ENCODE measurements around the gene LRP1B. TPM values are rescaled to one million over a fixed set of nuclear protein-coding genes. Genes with fewer than 3 reads are reported as not detected.

Gene LRP1B
- polyA plus RNA-seq, 1 of the 3 experiments (the other 2 are of a cell fraction), result 0.28 TPM

GRCh38 chr2:141475801-141476200 is 655.0 kb downstream of the LRP1B start:
- DNase-seq, result no peak
- Histone ChIP-seq H3K4me1 (ENCODE audit: control insufficient read depth in 1 of 2, insufficient read depth in 2 of 2, low read depth in 1 of 2, low read length in 1 of 2) (no peaks in the 10 kb centered on the region; a peak in 1 of 4 replicates), H3K79me2 (ENCODE audit: insufficient read depth) (no peaks in the 10 kb centered on the region), H3K4me3 (ENCODE audit: low read depth in 2 of 2, low read length in 1 of 2) (no peak overlapping the region), H3K9me3 (no peaks in the 10 kb centered on the region), H3K27me3 (ENCODE audit: insufficient read depth) (no peaks in the 10 kb centered on the region), H2AFZ (ENCODE audit: low read depth) (no peak overlapping the region), H4K20me1 (ENCODE audit: insufficient read depth) (no peaks in the 10 kb centered on the region), H3F3A (replicated peaks; ENCODE audit: insufficient read depth) (no peaks in the 10 kb centered on the region), H3K36me3 (replicated peaks in 1 of 2; ENCODE audit: control insufficient read depth in 1 of 2, insufficient read depth in 2 of 2, low read length in 1 of 2) (no peaks in the 10 kb centered on the region), H3K9me2 (no peaks in the 10 kb centered on the region), H3K4me2 (no peak overlapping the region), H3K27ac (ENCODE audit: low read depth in 2 of 2, low read length in 1 of 2) (no peak overlapping the region), H3K9ac (no peak overlapping the region)
- WGBS (ENCODE audit: low lambda C conversion rate), result 73% methylated on average over 6 of the region's 6 CpGs
- ChIA-PET CTCF (interaction anchor here (0.6 kb wide), 1 partner anchor 25 kb away, joined by 3 read pairs; no protein-coding TSS in a partner anchor), POLR2A (no interaction called here)
- TF ChIP-seq, protein P1, sequence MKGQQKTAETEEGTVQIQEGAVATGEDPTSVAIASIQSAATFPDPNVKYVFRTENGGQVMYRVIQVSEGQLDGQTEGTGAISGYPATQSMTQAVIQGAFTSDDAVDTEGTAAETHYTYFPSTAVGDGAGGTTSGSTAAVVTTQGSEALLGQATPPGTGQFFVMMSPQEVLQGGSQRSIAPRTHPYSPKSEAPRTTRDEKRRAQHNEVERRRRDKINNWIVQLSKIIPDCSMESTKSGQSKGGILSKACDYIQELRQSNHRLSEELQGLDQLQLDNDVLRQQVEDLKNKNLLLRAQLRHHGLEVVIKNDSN (IDR thresholded peaks at IDR 0.05; ENCODE audit: borderline replicate concordance, low read depth), result no peak

DNA sequence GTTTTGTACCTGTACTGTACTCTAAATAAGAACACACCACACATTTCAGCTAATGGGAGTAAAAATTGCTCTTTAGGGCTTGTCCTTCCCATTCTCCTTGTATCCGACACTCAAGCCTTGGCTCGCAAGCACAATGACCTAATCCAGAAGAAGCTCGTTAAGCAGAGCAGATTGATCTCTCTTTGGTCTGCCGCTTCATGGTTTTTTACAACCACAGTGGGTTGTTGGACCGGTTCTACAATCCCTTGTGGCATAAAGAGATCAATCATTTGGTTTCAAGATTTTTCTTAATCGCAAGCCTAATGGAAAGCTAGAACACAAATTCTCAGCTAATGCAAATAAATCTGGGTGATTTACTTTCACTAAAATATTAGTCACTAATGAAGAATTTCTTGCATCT is 662.1 kb downstream of the LRP1B start:
- DNase-seq, result no peak

More for the DNA sequence above, 662.1 kb downstream of the LRP1B start:
- Histone ChIP-seq H3K4me3 (ENCODE audit: low read depth in 2 of 2, low read length in 1 of 2) (no peak overlapping the region), H4K20me1 (ENCODE audit: insufficient read depth) (no peaks in the 10 kb centered on the region), H3K36me3 (replicated peaks in 1 of 2; ENCODE audit: control insufficient read depth in 1 of 2, insufficient read depth in 2 of 2, low read length in 1 of 2) (no peaks in the 10 kb centered on the region), H3F3A (replicated peaks; ENCODE audit: insufficient read depth) (no peaks in the 10 kb centered on the region), H3K9me2 (no peaks in the 10 kb centered on the region), H3K9me3 (no peaks in the 10 kb centered on the region), H2AFZ (ENCODE audit: low read depth) (no peak overlapping the region), H3K9ac (no peak overlapping the region), H3K4me2 (no peak overlapping the region), H3K27ac (ENCODE audit: low read depth in 2 of 2, low read length in 1 of 2) (no peak overlapping the region), H3K4me1 (ENCODE audit: control insufficient read depth in 1 of 2, insufficient read depth in 2 of 2, low read depth in 1 of 2, low read length in 1 of 2) (no peaks in the 10 kb centered on the region), H3K27me3 (ENCODE audit: insufficient read depth) (no peaks in the 10 kb centered on the region), H3K79me2 (ENCODE audit: insufficient read depth) (no peaks in the 10 kb centered on the region)
- CTCF ChIA-PET, result interaction anchor here (1.4 kb wide), 1 partner anchor 14 kb away, joined by 4 read pairs; no protein-coding TSS in a partner anchor
- POLR2A ChIA-PET, result no interaction called here
- 85% methylated on average over 6 of the region's 6 CpGs for WGBS (ENCODE audit: low lambda C conversion rate)
- TF ChIP-seq TCF12 (IDR thresholded peaks at IDR 0.05), result no peak
- TF ChIP-seq RAD21 (IDR thresholded peaks at IDR 0.05; ENCODE audit: low read length), result no peak
- TF ChIP-seq FOXJ3 (CRISPR knock-in tag; IDR thresholded peaks at IDR 0.05), result no peak
- TF ChIP-seq GABPA (IDR thresholded peaks at IDR 0.05; ENCODE audit: low read depth), result no peak
- TF ChIP-seq RFX5 (IDR thresholded peaks at IDR 0.05; ENCODE audit: low read length), result no peak
- no peak for TF ChIP-seq MEF2A (IDR thresholded peaks at IDR 0.05; ENCODE audit: borderline replicate concordance, low read depth)
- TF ChIP-seq TEAD4 (IDR thresholded peaks at IDR 0.05; ENCODE audit: borderline replicate concordance, insufficient read depth), result no peak
- TF ChIP-seq USF2 (IDR thresholded peaks at IDR 0.05; ENCODE audit: borderline replicate concordance, low read depth, low read length), result no peak
- no peak for TF ChIP-seq MXI1 (IDR thresholded peaks at IDR 0.05; ENCODE audit: low read depth, low read length)
- no peak for TF ChIP-seq IRF3 (IDR thresholded peaks at IDR 0.05; ENCODE audit: low read depth, low read length)
- no peak for TF ChIP-seq EP300 (IDR thresholded peaks at IDR 0.05; ENCODE audit: borderline replicate concordance in 1 of 2, low read depth in 1 of 2, low read length in 1 of 2)
- no peak for TF ChIP-seq FOSL2 (IDR thresholded peaks at IDR 0.05; ENCODE audit: borderline replicate concordance, low read depth)
- TF ChIP-seq PBX3 (IDR thresholded peaks at IDR 0.05), result no peak
- no peak for TF ChIP-seq EZH2phosphoT487 (IDR thresholded peaks at IDR 0.05; ENCODE audit: borderline replicate concordance, low read depth)
- TF ChIP-seq CHD2 (IDR thresholded peaks at IDR 0.05; ENCODE audit: low read length, partially characterized antibody), result no peak
- no peak for TF ChIP-seq POLR2AphosphoS5 (IDR thresholded peaks at IDR 0.05; ENCODE audit: low read depth, low read length)
- TF ChIP-seq, protein P2, sequence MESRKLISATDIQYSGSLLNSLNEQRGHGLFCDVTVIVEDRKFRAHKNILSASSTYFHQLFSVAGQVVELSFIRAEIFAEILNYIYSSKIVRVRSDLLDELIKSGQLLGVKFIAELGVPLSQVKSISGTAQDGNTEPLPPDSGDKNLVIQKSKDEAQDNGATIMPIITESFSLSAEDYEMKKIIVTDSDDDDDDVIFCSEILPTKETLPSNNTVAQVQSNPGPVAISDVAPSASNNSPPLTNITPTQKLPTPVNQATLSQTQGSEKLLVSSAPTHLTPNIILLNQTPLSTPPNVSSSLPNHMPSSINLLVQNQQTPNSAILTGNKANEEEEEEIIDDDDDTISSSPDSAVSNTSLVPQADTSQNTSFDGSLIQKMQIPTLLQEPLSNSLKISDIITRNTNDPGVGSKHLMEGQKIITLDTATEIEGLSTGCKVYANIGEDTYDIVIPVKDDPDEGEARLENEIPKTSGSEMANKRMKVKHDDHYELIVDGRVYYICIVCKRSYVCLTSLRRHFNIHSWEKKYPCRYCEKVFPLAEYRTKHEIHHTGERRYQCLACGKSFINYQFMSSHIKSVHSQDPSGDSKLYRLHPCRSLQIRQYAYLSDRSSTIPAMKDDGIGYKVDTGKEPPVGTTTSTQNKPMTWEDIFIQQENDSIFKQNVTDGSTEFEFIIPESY (IDR thresholded peaks at IDR 0.05; ENCODE audit: borderline replicate concordance, low read depth), result no peak
- TF ChIP-seq FOXM1 (IDR thresholded peaks at IDR 0.05; ENCODE audit: low read depth), result no peak
- no peak for TF ChIP-seq GATA2 (CRISPR knock-in tag; IDR thresholded peaks at IDR 0.05)
